ENCODE measurements around the gene PAM. TPM values are rescaled to one million over a fixed set of nuclear protein-coding genes. Genes with fewer than 3 reads are reported as not detected.

The PAM gene
- total and polyA plus RNA-seq, 2 donors (not counting 3 experiments of a cell fraction or from before 2014, with no cell fraction given), result 118 to 176 TPM

- CTCF ChIA-PET, result no interaction called here
- Histone ChIP-seq H3K27ac (ENCODE audit: insufficient read depth, low read depth, low read length) (no peak overlapping the region), H3K36me3 (ENCODE audit: control insufficient read depth in 2 of 2, extremely low read depth in 1 of 2, insufficient read depth in 2 of 2, low read length in 2 of 2) (peaks cover 0 to 3% of the 10 kb centered on the region in 2 experiments), H3K4me2 (ENCODE audit: insufficient read depth, low read length) (no peak overlapping the region), H3K79me2 (ENCODE audit: control insufficient read depth, insufficient read depth, low read length) (no peaks in the 10 kb centered on the region), H3K9ac (replicated peaks; ENCODE audit: extremely low read depth, insufficient read depth, low read length) (no peak overlapping the region), H3K4me1 (ENCODE audit: control insufficient read depth, extremely low read depth, insufficient read depth, low read length) (no peaks in the 10 kb centered on the region), H3K4me3 (replicated peaks in 1 of 3; ENCODE audit: insufficient read depth in 1 of 3, low read depth in 1 of 3, low read length in 3 of 3) (no peak overlapping the region), H4K20me1 (replicated peaks; ENCODE audit: control insufficient read depth, extremely low read depth, insufficient read depth, low read length) (no peaks in the 10 kb centered on the region), H3K9me3 (replicated peaks; ENCODE audit: control insufficient read depth, insufficient read depth, low read length) (no peaks in the 10 kb centered on the region), H2AFZ (ENCODE audit: low read depth, low read length) (no peak overlapping the region), H3K27me3 (ENCODE audit: control insufficient read depth in 2 of 2, insufficient read depth in 2 of 2, low read length in 2 of 2) (no peaks in the 10 kb centered on the region), H3K9me1 (replicated peaks; ENCODE audit: control insufficient read depth, extremely low read depth, insufficient read depth, low read length) (no peaks in the 10 kb centered on the region)
- POLR2A ChIA-PET, result no interaction called here
- no peak for DNase-seq (ENCODE audit: low read depth, low spot score)
- no peak for FAIRE-seq
- intact Hi-C loops (cut with micrococcal nuclease) (no loop called here), dilution Hi-C loops (cut with MboI; ENCODE audit: extremely low pct_ligation_motif_present, low sequenced_read_pairs) (no loop called here)
- no TSS peak for BruUV-seq (replicated peaks)
- TF ChIP-seq EZH2 (IDR thresholded peaks at IDR 0.05; ENCODE audit: borderline replicate concordance, low read depth, low read length, severe bottlenecking) (no peak), MAX (IDR thresholded peaks at IDR 0.05; ENCODE audit: insufficient read depth, insufficient read length) (no peak), MYC (IDR thresholded peaks at IDR 0.05; ENCODE audit: low read depth, low read length) (no peak), CTCF (IDR thresholded peaks at IDR 0.05; ENCODE audit: extremely low read depth in 1 of 2, insufficient read depth in 1 of 2, low read depth in 1 of 2, low read length in 2 of 2) (no peak), GATA2 (IDR thresholded peaks at IDR 0.05; ENCODE audit: insufficient read depth, insufficient read length, low read depth, low read length) (no peak), FOS (IDR thresholded peaks at IDR 0.05; ENCODE audit: borderline replicate concordance, insufficient read depth, low read length) (no peak), POLR2A (IDR thresholded peaks at IDR 0.05; ENCODE audit: low read depth, low read length) (no peak), POLR2AphosphoS5 (IDR thresholded peaks at IDR 0.05; ENCODE audit: insufficient read depth, low read depth, low read length) (no peak), JUN (IDR thresholded peaks at IDR 0.05; ENCODE audit: borderline replicate concordance, insufficient read depth, insufficient read length, low read depth) (no peak)
These were observed 178.2 kb downstream of the PAM start for GRCh38 chr5:102933316-102933715.
